Left lung (tissue), 10 donors: Measurements from ENCODE around the gene RUNDC3A. TPM values are rescaled to one million over a fixed set of nuclear protein-coding genes. Genes with fewer than 3 reads are reported as not detected.

ENCODE experiments used
- ATAC-seq: fragments of 200-7000 bp; cut with Tn5 transposase; one replicate; pipeline ENCODE4 v1.9.1; 2020; ENCODE audit warnings: moderate library complexity
- DNase-seq, 4 donors: peaks; one replicate each; pipeline ENCODE4 v3.0.0-alpha.2; 2013 to 2020
- H3K27ac ChIP-seq, 2 donors: fragments of 200-600 bp; sonication (generic) in 1 of 2; one replicate each; pipeline versions ENCODE4 v1.5.0 to v1.8.0; 2020 to 2021
- H3K27me3 ChIP-seq, 2 donors: fragments of 200-600 bp; sonication (generic) in 1 of 2; one replicate each; pipeline versions ENCODE4 v1.5.0 to v1.8.0; 2020 to 2021
- H3K36me3 ChIP-seq, 2 donors: fragments of 200-600 bp; sonication (generic) in 1 of 2; one replicate each; pipeline versions ENCODE4 v1.5.0 to v1.8.0; 2020 to 2021
- H3K4me1 ChIP-seq, 2 donors: fragments of 200-600 bp; one replicate each; pipeline ENCODE4 v1.8.0; 2021
- H3K4me3 ChIP-seq, 2 donors: fragments of 200-600 bp; sonication (generic) in 1 of 2; one replicate each; pipeline versions ENCODE4 v1.5.0 to v1.8.0; 2020 to 2021; ENCODE audit warnings: mild to moderate bottlenecking in 1 of 2
- H3K9me3 ChIP-seq, 2 donors: fragments of 200-600 bp; sonication (generic) in 1 of 2; one replicate each; pipeline versions ENCODE4 v1.5.0 to v1.8.0; 2020 to 2021
- CTCF ChIP-seq, 2 donors: fragments of 200-600 bp; sonication (generic) in 1 of 2; IDR thresholded peaks; one replicate each; pipeline versions ENCODE4 v1.5.0 to v1.8.0; 2021; ENCODE audit warnings: antibody characterized with exemption in 2 of 2
- intact Hi-C, 2 donors: fragments of 100-400 bp; cut with DNase I; formaldehyde crosslinking; loops; one replicate each; pipeline versions ENCODE4 v1.11.2 to v1.14.2; 2022
- polyA plus RNA-seq, 6 donors: library from polyadenylated mRNA; unstranded; fragments of 120-200 nt; gene quantifications; one replicate each; pipeline ENCODE4 v1.2.1, GENCODE V29; 2013; ENCODE audit not compliant: insufficient read length in 6 of 6
- total RNA-seq, 2 donors: library from RNA; stranded (reverse); fragmentation: NEBNext Ultra II Directional; extraction: Animal tissue kit (Norgen Biotek cat#: 25700); gene quantifications; one replicate each; pipeline ENCODE4 v1.2.1, GENCODE V29; 2021
- donor health status: DM: no; HTN: yes; CAD: no.
- donor health status: DM: no; HTN: no; CAD: no.

RUNDC3A gene
- total and polyA plus RNA-seq, 8 donors: 0.08 to 6.3 (median 2.1) TPM

DNA sequence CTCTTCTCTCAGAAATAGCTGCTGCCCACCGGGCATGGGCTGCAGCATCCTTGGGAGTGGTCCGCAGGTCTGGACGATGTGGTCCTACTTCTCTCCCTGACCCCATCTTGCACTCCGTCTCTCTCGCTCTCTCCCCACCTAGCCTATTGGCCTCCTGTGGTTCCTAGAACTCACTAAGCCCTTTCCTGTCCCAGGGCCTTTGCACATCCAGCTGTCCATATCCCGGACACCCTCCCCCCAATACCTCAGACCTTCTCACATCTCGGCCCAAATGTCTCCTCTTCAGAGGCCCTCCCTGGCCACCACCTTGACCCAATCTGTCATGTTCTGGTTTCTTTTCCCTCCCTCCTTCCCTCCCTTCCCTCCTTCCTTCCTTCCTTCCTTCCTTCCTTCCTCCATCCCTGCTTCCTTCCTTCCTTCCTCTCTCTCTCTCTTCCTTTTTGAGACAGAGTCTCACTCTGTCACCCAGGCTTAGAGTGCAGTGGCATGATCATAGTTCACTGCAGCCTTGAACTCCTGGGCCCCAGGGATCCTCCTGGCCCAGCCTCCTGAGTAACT is 45.0 kb upstream of the RUNDC3A start:
- DNase-seq (no peak), ATAC-seq (no peak)
- Histone ChIP-seq H3K27me3 (no peaks in the 10 kb centered on the region), H3K36me3 (no peaks in the 10 kb centered on the region), H3K4me1 (no peaks in the 10 kb centered on the region), H3K4me3 (no peak overlapping the region), H3K27ac (no peak overlapping the region), H3K9me3 (no peaks in the 10 kb centered on the region)
- no peak for TF ChIP-seq CTCF (IDR thresholded peaks at IDR 0.05)
- intact Hi-C loops: no loop called here

- Histone ChIP-seq H3K4me1 (no peaks in the 10 kb centered on the region), H3K27me3 (no peaks in the 10 kb centered on the region), H3K36me3 (no peaks in the 10 kb centered on the region), H3K9me3 (no peaks in the 10 kb centered on the region), H3K27ac (no peak overlapping the region), H3K4me3 (no peak overlapping the region)
- ATAC-seq (no peak), DNase-seq (no peak)
- intact Hi-C loops: no loop called here
- no peak for TF ChIP-seq CTCF (IDR thresholded peaks at IDR 0.05)
Measured at GRCh38 chr17:44266402-44267164, 41.8 kb upstream of the RUNDC3A start.

- Histone ChIP-seq H3K27me3 (no peaks in the 10 kb centered on the region), H3K27ac (no peak overlapping the region), H3K4me3 (no peak overlapping the region), H3K4me1 (no peaks in the 10 kb centered on the region), H3K36me3 (no peaks in the 10 kb centered on the region), H3K9me3 (no peaks in the 10 kb centered on the region)
- no peak for TF ChIP-seq CTCF (IDR thresholded peaks at IDR 0.05)
- intact Hi-C loops: no loop called here
- no peak for ATAC-seq
- no peak for DNase-seq
Measured at GRCh38 chr17:44267165-44267455, 41.3 kb upstream of the RUNDC3A start.

DNA sequence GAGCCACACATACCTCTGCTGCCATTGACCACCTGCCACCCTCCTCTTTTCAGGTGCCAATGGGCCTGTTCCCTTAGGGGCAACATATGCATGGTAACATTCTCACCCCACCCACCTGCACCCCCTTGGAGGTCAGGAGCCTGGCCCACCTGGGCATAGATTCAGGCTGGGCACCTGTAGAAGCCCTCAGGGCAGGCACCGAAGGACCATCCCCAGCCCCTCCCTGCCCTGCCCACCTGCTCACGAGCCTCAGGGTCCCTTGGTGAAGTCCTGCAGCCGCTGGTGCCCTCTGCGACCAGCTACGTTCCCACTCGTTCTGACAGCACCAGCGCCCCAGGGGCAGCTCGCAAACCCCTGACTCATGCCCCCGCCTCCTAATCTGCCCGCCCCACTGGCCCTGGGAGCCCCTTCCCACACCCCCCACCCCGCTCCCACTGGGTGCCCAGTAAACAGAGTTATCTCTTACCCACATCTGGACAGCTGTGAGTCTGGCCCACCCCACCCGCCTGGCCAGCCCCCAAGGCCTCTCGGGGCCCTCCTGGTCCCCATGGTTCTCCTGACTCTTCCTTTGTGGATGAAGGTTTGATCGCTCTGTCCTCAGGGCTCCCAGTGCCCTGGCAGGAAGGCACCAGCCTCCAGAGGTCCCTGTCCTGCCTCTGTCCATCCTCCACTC is 40.4 kb upstream of the RUNDC3A start, which contains the start of gene SLC4A1:
SLC4A1 (minus strand) TSS at position 318 of the 673 bp plus-strand sequence. CDS start 5,269 bp downstream, outside the sequence.
- TF ChIP-seq CTCF (IDR thresholded peaks at IDR 0.05): no peak
- DNase-seq (no peak), ATAC-seq (no peak)
- Histone ChIP-seq H3K9me3 (no peaks in the 10 kb centered on the region), H3K27me3 (no peaks in the 10 kb centered on the region), H3K36me3 (no peaks in the 10 kb centered on the region), H3K27ac (no peak within 1 kb of the TSS), H3K4me1 (no peaks in the 10 kb centered on the region), H3K4me3 (no peak within 1 kb of the TSS)
- intact Hi-C loops: no loop called here
